HG03045 (cell line): ENCODE data around the gene DEFB112.

Experiments
- ATAC-seq: cut with Tn5 transposase; IDR thresholded peaks from one replicate; pipeline ENCODE4 v1.9.1; 2021; ENCODE audit warnings: mild to moderate bottlenecking, moderate library complexity; ENCODE audit not compliant: unreplicated experiment

DEFB112 gene

GRCh38 chr6:50003139-50003538 lies 46.6 kb downstream of the DEFB112 start:
- no peak for ATAC-seq

GRCh38 chr6:49995278-49995677 lies 54.5 kb downstream of the DEFB112 start:
- ATAC-seq = no peak
